NK-92 (cell line): ENCODE measurements around the gene NCBP1.
A peak's percentile ranks its signal among the peaks of the same experiment; 100 is the strongest.
"Not testable (repeated sequence)": the region's sequence is repeated elsewhere in the genome, so short reads cannot be mapped to it uniquely, and the experiment has no call there.

Experiments used
- DNase-seq: peaks from one replicate; lab custom pipeline; 2025; ENCODE audit not compliant: unreplicated experiment; lab: John Stamatoyannopoulos, UW

NCBP1 gene

GRCh38 chr9:97668485-97668884 lies 34.9 kb downstream of the NCBP1 start:
- no peak for DNase-seq

- no peak for DNase-seq
Measured at GRCh38 chr9:97670586-97670985, 37.0 kb downstream of the NCBP1 start.

GRCh38 chr9:97672403-97672802 lies 38.8 kb downstream of the NCBP1 start:
- DNase-seq, result no peak

- DNase-seq, result no peak
Measured at GRCh38 chr9:97673922-97674321, 40.3 kb downstream of the NCBP1 start.

DNA sequence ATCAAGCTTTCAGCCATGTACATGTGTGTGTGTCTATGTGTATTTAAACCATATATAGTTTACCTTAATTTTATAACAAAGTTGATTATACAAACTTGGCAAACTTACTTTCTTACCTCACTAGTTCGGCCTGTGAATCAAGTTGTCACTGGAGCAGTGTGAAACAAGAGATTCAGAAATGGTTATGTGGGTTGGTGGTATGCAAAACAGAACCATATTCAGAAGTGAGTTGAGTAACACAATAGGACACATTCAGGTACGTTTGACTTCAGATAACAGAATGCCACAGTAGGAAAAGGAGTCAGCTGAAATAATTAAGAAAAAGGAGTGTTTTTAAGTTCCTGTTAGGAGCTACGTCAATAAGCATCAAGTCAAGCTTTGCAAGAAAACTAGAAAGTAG lies 42.0 kb downstream of the NCBP1 start:
- no peak for DNase-seq

DNA sequence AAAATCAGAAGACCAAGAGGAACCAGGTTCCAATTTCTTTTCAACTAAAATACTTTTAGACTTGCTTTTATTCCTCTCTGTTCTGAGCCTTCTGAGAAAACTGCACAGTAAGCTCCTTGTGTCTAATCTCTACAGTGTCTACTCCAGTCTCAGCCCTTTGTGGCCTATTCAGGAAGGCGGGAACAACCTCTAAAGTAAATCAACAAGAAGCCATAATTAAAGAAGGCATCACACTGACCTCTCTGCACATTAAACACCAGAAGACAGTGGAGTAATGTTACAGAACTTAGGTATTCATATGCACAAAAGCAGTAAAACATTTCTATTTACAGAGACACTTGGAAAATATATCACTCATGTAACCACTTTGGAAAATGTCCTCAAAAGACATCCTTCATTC lies 48.6 kb downstream of the NCBP1 start:
- DNase-seq, result no peak

DNA sequence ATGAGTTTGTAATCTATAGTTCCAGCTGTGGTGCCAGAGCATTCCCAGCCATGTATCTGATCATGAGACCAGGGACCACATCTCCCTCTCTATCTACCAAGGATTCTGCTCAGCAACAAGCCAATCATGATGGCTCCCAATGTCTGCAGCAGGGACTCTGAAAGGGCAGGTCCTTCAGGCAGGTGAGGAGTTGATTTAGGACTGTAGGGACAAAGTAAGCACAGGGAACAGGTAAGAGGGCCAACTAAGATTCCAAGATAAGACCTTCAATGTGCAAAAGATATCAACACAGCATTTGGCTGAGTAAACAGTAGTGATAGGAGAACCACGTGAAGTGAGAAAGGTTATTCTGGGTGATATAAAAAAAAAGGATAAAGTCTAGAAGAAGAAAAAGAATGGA lies 55.0 kb downstream of the NCBP1 start:
- no peak for DNase-seq

DNA sequence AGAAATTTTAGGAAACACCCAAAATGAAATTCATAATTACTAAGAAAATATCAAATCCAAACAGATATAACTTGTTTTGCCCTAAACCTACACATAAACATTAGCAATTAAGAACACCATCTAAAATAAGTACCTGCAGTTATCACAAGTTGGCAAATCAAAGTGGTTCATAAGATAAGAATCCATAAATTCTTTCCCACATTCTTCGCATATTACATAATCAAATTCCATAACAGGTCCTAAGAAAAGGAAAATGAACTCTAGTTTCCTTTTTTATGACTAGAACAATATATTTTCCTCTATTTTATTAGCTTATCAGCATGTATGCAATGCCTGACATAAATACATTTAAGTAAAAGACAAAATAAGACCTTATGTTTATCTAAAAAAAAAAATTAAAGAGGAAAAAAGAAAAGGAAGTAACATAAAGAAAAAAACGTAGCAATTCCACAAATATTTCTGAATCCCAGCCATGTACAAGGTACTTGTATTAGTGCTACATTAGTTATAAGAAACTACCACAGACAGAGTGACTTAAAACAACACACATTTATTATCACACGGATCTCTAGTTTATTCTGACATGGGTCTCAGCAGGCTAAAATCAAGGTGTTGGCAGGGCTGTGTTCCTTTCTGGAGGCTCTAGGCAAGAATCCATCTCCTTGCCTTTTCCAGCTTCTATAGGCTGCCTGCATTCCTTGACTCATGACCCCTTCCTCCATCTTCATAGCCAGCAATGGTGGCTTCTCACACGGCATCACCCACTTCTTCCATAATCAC lies 56.0 kb downstream of the NCBP1 start:
- DNase-seq, result no peak

GRCh38 chr9:97694769-97695168 lies 61.1 kb downstream of the NCBP1 start:
- DNase-seq, result no peak

DNA sequence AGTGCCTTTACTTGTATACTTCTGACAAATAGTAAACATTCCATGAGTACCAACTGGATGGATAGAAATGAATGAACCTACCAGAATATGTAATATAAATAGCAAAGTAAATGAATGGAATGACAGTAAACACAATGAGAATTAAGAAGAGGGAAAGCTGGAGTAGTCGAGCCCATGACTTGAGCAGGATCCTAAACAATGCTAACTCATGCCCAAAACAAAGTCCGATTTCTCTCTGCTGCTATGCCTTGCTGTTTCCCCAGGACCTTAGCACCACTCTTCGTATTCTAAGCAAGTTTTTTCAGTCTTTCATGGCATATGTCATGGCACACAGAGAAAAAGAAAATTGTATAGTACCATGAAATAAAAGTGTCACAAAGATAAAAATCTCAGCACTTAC lies 61.8 kb downstream of the NCBP1 start:
- DNase-seq, result no peak

DNA sequence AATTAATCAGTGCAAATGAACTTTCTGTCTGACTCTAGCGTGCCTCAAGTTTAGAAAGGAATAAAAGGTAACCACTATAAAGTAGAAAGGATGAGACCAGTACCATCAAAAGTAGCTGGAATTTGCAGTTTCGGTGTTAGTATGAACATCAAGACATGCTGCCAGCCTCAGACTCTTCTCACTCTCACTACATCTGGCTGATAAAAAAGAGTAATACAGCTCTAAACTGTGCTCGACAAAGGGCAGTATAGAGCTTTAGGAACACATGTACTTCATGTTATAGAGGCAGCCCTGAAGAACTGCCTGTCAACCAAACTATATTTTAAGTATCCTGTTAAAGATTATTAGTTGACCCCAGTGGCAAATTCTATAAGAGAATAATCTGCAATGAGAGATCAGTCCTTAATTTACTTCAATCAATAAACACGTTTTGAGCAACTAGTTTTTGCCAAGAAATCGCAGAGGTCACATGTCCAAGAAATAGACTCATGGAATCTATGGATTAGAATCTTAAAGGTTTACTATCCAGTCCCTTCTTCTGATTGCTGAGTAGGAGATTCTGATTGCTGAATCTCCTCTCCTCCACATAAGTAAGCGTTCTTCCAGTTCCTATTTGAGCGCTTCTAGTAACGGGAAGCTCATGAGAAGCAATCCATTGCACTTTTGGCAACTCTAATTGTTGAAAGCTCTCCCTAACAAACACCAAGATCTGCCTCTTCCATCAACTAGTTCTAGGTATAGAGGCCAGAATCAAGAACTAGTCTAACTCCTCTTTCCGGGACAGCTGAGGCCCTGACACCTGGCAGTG lies 62.6 kb downstream of the NCBP1 start:
- DNase-seq, result no peak

DNA sequence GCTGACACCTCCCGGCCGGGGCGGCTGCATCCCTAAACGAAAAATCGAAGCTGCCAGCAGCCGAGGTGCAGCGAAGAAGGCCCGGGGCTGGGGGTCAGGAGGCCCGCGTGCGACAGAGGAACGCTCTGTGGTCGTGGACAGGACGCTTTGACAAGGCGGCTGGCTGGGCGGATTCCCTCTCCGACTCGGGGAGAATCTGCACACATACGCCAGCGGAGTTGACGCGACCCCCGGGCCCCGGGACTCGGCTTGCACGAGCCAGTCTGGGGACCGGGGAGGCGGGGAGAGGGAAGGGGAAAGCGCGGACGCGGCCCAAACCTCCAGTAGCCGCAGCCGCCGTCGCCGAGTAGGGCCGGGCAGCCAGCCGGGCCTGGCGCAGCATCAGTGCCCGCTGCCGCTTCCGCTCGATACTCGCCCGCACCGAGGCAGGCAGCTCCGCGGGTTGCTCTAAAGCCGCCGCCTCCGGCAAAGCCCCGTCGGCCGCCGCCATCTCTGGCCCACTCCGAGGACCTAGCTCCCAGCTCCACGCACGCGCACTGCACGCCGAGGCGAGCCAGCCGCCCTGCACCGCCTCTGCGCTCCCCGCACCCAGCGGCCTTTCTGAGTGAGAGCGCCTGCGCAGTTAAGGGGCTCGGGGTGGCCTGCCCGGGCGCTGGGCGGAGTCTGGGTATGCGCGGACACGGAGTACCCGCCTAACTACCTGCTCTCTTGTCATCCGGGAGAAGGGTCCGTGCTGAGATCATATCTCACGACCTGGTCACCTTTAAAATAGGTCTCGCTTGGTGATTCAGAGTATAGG lies 63.4 kb downstream of the NCBP1 start, which contains the start of gene XPA:
TSS of gene XPA (minus strand) at position 538 of the 799 bp plus-strand sequence. CDS start at position 490, 48 bp downstream.
- DNase-seq, result peak; percentile 85

- no peak for DNase-seq
Measured at GRCh38 chr9:97697837-97698236, 64.2 kb downstream of the NCBP1 start.

- no peak for DNase-seq
Measured at GRCh38 chr9:97698865-97699264, 65.2 kb downstream of the NCBP1 start.

DNA sequence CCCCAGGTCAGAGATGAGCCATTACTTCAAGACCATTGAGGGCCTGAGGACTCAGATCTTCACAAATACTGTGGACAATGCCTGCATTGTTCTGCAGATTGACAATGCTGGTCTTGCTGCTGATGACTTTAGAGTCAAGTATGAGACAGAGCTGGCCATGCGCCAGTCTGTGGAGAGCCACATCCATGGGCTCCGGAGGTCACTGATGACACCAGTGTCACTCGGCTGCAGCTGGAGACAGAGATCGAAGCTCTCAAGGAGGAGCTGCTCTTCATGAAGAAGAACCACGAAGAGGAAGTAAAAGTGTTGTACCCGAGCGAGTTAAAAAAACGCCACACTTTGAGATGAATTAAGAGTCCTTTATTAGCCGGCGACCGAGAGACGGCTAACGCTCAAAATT lies 65.7 kb downstream of the NCBP1 start:
- not testable (repeated sequence) for DNase-seq

- DNase-seq, result not testable (repeated sequence)
Measured at GRCh38 chr9:97699824-97700223, 66.2 kb downstream of the NCBP1 start.

- no peak for DNase-seq
Measured at GRCh38 chr9:97703437-97704344, 70.1 kb downstream of the NCBP1 start.

DNA sequence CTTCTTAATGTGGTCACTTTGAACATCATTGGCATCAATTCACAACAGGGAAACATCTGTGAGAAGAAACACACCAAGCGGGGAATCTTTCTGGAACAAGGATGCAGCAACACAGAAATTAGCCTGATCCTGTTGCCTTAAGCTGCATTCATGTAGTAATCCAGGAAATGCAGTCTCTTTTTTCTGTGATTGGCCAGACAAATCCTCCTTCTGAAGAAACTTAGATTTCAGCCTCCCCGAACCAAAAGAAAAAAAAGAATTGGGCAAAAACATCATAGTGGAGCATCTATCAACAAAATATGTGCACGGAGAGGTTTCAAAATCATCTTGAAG lies 70.7 kb downstream of the NCBP1 start:
- DNase-seq, result no peak

GRCh38 chr9:97704851-97705250 lies 71.2 kb downstream of the NCBP1 start:
- no peak for DNase-seq

DNA sequence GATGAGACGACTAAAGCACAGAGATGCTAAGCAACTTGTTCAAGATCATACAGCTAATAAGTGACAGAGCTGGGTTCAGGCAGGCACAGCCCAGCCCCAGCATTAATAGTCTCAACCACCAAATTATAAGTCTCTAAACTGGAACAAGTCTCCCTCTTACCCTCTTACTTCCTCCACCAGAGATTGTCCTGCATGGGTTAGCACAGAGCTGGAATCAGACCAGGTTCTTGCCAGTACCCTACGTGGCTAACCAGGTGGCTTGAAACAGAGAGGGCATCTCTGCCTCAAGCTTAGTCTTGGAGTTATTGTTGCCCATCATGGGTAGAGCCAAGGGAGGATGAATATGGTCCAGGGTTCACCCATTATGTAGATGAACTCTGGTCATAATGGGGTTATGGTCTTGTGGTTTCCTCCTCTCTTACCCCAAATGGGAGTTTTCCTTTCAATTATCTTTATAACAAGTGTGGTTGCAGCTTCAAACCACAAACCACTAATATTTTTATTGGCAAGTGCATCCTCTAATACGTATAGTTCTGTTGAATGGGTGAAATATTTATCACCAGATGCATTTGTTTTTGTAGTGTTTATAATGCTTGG lies 71.8 kb downstream of the NCBP1 start:
- DNase-seq, result no peak
